Measurements from ENCODE around the gene ATRNL1.

The ATRNL1 gene

GRCh38 chr10:115867305-115867704 is 774.1 kb downstream of the ATRNL1 start:
- DNase-seq (ENCODE audit: extremely low spot score), result no peak
- TF ChIP-seq SUZ12 (IDR thresholded peaks at IDR 0.05), result no peak
- TF ChIP-seq BHLHE40 (IDR thresholded peaks at IDR 0.05; ENCODE audit: borderline replicate concordance), result no peak
- no peak for TF ChIP-seq HDGF (IDR thresholded peaks at IDR 0.05; ENCODE audit: borderline replicate concordance)
- ChIA-PET CTCF (no interaction called here), POLR2A (no interaction called here)

DNA sequence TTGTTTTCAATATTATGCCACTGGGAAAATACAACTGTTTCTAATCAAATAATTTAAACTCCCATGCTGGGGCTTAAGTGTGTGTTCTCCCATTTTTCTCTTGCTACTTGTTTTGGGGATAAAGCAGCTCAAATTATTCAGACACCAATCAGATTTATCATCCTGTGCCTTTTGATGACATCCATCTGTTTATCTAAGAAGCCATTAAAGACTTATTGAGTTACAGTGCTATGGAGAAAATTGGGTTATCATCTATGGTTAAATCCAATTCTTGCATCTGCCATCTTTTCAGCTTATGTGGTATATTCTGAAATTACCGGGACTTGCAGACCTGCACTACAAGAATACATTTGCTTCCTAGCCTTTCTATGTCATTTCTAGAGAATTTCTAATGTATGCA is 778.7 kb downstream of the ATRNL1 start:
- ChIA-PET POLR2A (no interaction called here), CTCF (no interaction called here)
- TF ChIP-seq L3MBTL2 (conservative IDR thresholded peaks at IDR 0.05), result no peak
- TF ChIP-seq HDGF (IDR thresholded peaks at IDR 0.05; ENCODE audit: borderline replicate concordance), result no peak
- no peak for TF ChIP-seq ZNF384 (IDR thresholded peaks at IDR 0.05)
- no peak for TF ChIP-seq FOXK2 (IDR thresholded peaks at IDR 0.05)
- TF ChIP-seq CTBP1 (IDR thresholded peaks at IDR 0.05; ENCODE audit: borderline replicate concordance), result no peak
- TF ChIP-seq BHLHE40 (IDR thresholded peaks at IDR 0.05; ENCODE audit: borderline replicate concordance), result no peak
- no peak for TF ChIP-seq FOXA1 (IDR thresholded peaks at IDR 0.05)
- TF ChIP-seq SP1 (IDR thresholded peaks at IDR 0.05), result no peak
- TF ChIP-seq SUZ12 (IDR thresholded peaks at IDR 0.05), result no peak
- TF ChIP-seq, protein P1, sequence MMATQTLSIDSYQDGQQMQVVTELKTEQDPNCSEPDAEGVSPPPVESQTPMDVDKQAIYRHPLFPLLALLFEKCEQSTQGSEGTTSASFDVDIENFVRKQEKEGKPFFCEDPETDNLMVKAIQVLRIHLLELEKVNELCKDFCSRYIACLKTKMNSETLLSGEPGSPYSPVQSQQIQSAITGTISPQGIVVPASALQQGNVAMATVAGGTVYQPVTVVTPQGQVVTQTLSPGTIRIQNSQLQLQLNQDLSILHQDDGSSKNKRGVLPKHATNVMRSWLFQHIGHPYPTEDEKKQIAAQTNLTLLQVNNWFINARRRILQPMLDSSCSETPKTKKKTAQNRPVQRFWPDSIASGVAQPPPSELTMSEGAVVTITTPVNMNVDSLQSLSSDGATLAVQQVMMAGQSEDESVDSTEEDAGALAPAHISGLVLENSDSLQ (IDR thresholded peaks at IDR 0.05), result no peak
- no peak for TF ChIP-seq NFRKB (IDR thresholded peaks at IDR 0.05)
- TF ChIP-seq TARDBP (IDR thresholded peaks at IDR 0.05), result no peak
- no peak for TF ChIP-seq LEF1 (IDR thresholded peaks at IDR 0.05; ENCODE audit: borderline replicate concordance)
- DNase-seq (ENCODE audit: extremely low spot score), result no peak

GRCh38 chr10:115875172-115875571 is 782.0 kb downstream of the ATRNL1 start:
- POLR2A ChIA-PET, result no interaction called here
- CTCF ChIA-PET, result no interaction called here
- no peak for DNase-seq (ENCODE audit: extremely low spot score)
- TF ChIP-seq FOXK2 (IDR thresholded peaks at IDR 0.05) (no peak), L3MBTL2 (conservative IDR thresholded peaks at IDR 0.05) (no peak), FOXM1 (IDR thresholded peaks at IDR 0.05; ENCODE audit: borderline replicate concordance) (no peak)
- TF ChIP-seq, protein P1 (IDR thresholded peaks at IDR 0.05), result no peak

DNA sequence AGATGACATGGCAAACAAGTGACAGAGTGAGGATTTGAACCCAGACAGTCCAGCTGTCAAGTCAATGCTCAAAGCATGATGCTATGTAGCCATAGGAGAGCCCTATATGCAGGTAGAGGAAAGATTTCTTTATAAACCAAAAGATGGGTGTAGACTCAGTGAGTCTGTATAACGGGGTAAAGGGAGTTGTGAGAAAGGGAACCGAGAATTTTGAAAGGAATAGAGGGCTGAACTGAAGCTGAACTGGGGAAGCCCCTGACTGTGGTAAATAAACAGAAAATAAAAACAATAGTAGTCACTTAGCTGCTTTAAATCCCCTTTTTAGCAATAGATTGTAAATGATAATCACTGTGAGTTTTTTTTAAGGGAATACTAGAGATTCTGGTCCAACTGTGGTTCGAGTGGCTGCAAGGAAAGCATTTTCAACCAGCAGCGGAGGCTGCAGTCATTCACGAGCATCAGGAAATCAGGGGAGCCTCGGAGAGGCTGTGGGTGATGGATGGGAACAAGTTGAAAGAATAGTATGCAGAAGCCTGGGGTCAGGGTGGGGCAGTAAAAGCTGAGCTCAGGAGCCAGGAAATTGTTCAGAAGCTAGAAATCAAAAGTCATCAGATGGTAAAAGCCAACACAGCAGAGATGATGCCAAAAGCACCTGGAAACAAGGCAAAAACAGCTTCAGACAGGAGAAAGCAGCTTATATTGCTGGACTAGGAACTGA is 786.4 kb downstream of the ATRNL1 start:
- DNase-seq (ENCODE audit: extremely low spot score), result no peak
- TF ChIP-seq NFRKB (IDR thresholded peaks at IDR 0.05) (no peak), SP1 (IDR thresholded peaks at IDR 0.05) (no peak), TARDBP (IDR thresholded peaks at IDR 0.05) (no peak), FOXA1 (IDR thresholded peaks at IDR 0.05) (no peak)
- POLR2A ChIA-PET, result no interaction called here
- CTCF ChIA-PET, result no interaction called here

DNA sequence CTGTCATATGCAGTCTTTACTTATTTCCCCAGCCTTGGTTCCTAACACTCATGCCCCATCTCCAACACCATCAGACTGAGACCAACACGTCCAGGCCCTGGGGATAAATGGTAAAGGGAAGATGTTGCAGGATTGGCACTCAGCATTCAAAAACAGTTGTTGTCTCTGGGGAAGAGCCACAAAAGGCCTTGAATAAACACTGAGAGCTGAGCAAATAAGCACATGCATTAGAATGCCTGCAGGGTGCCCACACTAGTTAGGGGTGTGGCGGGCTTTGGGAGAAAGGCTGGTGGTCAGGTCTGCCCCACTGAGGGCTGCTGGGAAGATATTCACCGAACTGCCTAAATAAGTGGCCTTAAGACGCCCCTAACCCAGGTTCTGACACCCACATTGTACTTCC is 788.9 kb downstream of the ATRNL1 start:
- TF ChIP-seq TARDBP (IDR thresholded peaks at IDR 0.05) (no peak), CTBP1 (IDR thresholded peaks at IDR 0.05; ENCODE audit: borderline replicate concordance) (no peak), NFRKB (IDR thresholded peaks at IDR 0.05) (no peak), BHLHE40 (IDR thresholded peaks at IDR 0.05; ENCODE audit: borderline replicate concordance) (no peak), HDGF (IDR thresholded peaks at IDR 0.05; ENCODE audit: borderline replicate concordance) (no peak), ZNF384 (IDR thresholded peaks at IDR 0.05) (no peak), LEF1 (IDR thresholded peaks at IDR 0.05; ENCODE audit: borderline replicate concordance) (no peak), SUZ12 (IDR thresholded peaks at IDR 0.05) (no peak), FOXK2 (IDR thresholded peaks at IDR 0.05) (no peak), FOXA1 (IDR thresholded peaks at IDR 0.05) (no peak), L3MBTL2 (conservative IDR thresholded peaks at IDR 0.05) (no peak), ELF4 (IDR thresholded peaks at IDR 0.05) (no peak), FOXM1 (IDR thresholded peaks at IDR 0.05; ENCODE audit: borderline replicate concordance) (no peak)
- TF ChIP-seq, protein P1 (IDR thresholded peaks at IDR 0.05), result no peak
- POLR2A ChIA-PET, result no interaction called here
- CTCF ChIA-PET, result no interaction called here
- no peak for DNase-seq (ENCODE audit: extremely low spot score)

- DNase-seq (ENCODE audit: extremely low spot score), result no peak
- TF ChIP-seq TARDBP (IDR thresholded peaks at IDR 0.05), result no peak
- no peak for TF ChIP-seq FOXM1 (IDR thresholded peaks at IDR 0.05; ENCODE audit: borderline replicate concordance)
- no peak for TF ChIP-seq ELF4 (IDR thresholded peaks at IDR 0.05)
- TF ChIP-seq NFRKB (IDR thresholded peaks at IDR 0.05), result no peak
- TF ChIP-seq, protein P1 (IDR thresholded peaks at IDR 0.05), result no peak
- TF ChIP-seq ARNT (IDR thresholded peaks at IDR 0.05), result no peak
- TF ChIP-seq L3MBTL2 (conservative IDR thresholded peaks at IDR 0.05), result no peak
- TF ChIP-seq FOXK2 (IDR thresholded peaks at IDR 0.05), result no peak
- no peak for TF ChIP-seq ZNF384 (IDR thresholded peaks at IDR 0.05)
- no peak for TF ChIP-seq CTBP1 (IDR thresholded peaks at IDR 0.05; ENCODE audit: borderline replicate concordance)
- TF ChIP-seq FOXA1 (IDR thresholded peaks at IDR 0.05), result no peak
- TF ChIP-seq LEF1 (IDR thresholded peaks at IDR 0.05; ENCODE audit: borderline replicate concordance), result no peak
- TF ChIP-seq BHLHE40 (IDR thresholded peaks at IDR 0.05; ENCODE audit: borderline replicate concordance), result no peak
- TF ChIP-seq HDGF (IDR thresholded peaks at IDR 0.05; ENCODE audit: borderline replicate concordance), result no peak
- TF ChIP-seq SUZ12 (IDR thresholded peaks at IDR 0.05), result no peak
- no peak for TF ChIP-seq SP1 (IDR thresholded peaks at IDR 0.05)
- POLR2A ChIA-PET, result no interaction called here
- CTCF ChIA-PET, result interaction anchor here (0.5 kb wide), 1 partner anchor 87 kb away, joined by 6 read pairs; no protein-coding TSS in a partner anchor
These were observed 790.2 kb downstream of the ATRNL1 start for GRCh38 chr10:115883372-115883771.
